ENCODE data around the gene VWC2L.

- TF ChIP-seq, protein P1, sequence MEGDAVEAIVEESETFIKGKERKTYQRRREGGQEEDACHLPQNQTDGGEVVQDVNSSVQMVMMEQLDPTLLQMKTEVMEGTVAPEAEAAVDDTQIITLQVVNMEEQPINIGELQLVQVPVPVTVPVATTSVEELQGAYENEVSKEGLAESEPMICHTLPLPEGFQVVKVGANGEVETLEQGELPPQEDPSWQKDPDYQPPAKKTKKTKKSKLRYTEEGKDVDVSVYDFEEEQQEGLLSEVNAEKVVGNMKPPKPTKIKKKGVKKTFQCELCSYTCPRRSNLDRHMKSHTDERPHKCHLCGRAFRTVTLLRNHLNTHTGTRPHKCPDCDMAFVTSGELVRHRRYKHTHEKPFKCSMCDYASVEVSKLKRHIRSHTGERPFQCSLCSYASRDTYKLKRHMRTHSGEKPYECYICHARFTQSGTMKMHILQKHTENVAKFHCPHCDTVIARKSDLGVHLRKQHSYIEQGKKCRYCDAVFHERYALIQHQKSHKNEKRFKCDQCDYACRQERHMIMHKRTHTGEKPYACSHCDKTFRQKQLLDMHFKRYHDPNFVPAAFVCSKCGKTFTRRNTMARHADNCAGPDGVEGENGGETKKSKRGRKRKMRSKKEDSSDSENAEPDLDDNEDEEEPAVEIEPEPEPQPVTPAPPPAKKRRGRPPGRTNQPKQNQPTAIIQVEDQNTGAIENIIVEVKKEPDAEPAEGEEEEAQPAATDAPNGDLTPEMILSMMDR (IDR thresholded peaks at IDR 0.05; ENCODE audit: low read depth, low read length, missing input control), result no peak
- TF ChIP-seq, protein P2, sequence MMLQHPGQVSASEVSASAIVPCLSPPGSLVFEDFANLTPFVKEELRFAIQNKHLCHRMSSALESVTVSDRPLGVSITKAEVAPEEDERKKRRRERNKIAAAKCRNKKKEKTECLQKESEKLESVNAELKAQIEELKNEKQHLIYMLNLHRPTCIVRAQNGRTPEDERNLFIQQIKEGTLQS (IDR thresholded peaks at IDR 0.05), result no peak
- no peak for TF ChIP-seq TAF1 (conservative IDR thresholded peaks at IDR 0.05)
- TF ChIP-seq, protein P3, sequence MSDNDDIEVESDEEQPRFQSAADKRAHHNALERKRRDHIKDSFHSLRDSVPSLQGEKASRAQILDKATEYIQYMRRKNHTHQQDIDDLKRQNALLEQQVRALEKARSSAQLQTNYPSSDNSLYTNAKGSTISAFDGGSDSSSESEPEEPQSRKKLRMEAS (IDR thresholded peaks at IDR 0.05), result no peak
- TF ChIP-seq REST (IDR thresholded peaks at IDR 0.05), result no peak
- no peak for TF ChIP-seq YY1 (IDR thresholded peaks at IDR 0.05)
- no peak for TF ChIP-seq GABPA (IDR thresholded peaks at IDR 0.05 in 1 of 2, conservative IDR thresholded peaks at IDR 0.05 in 1 of 2)
- TF ChIP-seq ZBTB33 (IDR thresholded peaks at IDR 0.05), result no peak
Measured at GRCh38 chr2:214542866-214543265, 132.0 kb downstream of the VWC2L start.
